Tongue (tissue), 2 donors: ENCODE data around the gene WDR70. TPM values are rescaled to one million over a fixed set of nuclear protein-coding genes. Genes with fewer than 3 reads are reported as not detected.
"Not testable (repeated sequence)": the region's sequence is repeated elsewhere in the genome, so short reads cannot be mapped to it uniquely, and the experiment has no call there.

Experiments
- DNase-seq: peaks from one replicate; pipeline ENCODE4 v3.0.0-alpha.2; 2015
- total RNA-seq: library from RNA; depleted of rRNA; stranded (reverse); fragments of >200 nt; gene quantifications from one replicate; pipeline ENCODE4 v1.2.3, GENCODE V29; 2014

Gene WDR70
- total RNA-seq, 1 donor from 2014 or later = 48.6 TPM

DNA sequence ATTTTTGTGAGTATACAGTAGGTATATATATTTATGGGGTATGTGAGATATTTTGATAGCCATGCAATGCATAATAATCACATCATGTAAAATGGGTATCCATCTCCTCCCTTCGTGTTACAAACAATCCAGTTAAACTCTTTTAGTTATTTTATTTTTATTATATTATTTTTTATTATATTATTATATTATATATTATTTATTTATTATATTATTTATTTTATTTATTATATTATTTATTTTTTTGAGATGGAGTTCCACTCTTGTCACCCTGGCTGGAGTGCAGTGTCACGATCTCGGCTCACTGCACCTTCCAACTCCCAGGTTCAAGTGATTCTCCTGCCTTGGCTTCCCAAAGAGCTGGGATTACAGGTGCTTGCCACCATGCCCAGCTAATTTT is 138.6 kb downstream of the WDR70 start:
- no peak for DNase-seq

DNA sequence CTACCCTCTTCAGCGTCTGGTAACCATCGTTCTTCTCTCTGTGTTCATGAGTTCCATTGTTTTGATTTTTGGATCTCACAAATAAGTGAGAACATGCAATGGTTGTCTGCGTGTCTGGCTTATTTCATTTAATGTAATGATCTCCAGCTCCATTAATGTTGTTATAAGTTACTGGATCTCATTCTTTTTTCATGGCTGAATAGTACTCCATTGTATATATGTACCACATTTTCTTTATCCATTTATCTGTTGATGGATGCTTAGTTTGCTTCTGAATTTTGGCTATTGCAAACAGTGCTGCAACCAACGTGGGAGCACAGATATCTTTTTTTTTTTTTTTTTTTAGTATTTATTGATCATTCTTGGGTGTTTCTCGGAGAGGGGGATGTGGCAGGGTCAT is 139.2 kb downstream of the WDR70 start:
- not testable (repeated sequence) for DNase-seq

GRCh38 chr5:37519304-37519703 is 140.2 kb downstream of the WDR70 start:
- DNase-seq = no peak

GRCh38 chr5:37519807-37520206 is 140.7 kb downstream of the WDR70 start:
- DNase-seq = no peak

- DNase-seq = no peak
These were observed 141.7 kb downstream of the WDR70 start for GRCh38 chr5:37520811-37521210.

GRCh38 chr5:37532976-37533740 is 154.0 kb downstream of the WDR70 start:
- no peak for DNase-seq

DNA sequence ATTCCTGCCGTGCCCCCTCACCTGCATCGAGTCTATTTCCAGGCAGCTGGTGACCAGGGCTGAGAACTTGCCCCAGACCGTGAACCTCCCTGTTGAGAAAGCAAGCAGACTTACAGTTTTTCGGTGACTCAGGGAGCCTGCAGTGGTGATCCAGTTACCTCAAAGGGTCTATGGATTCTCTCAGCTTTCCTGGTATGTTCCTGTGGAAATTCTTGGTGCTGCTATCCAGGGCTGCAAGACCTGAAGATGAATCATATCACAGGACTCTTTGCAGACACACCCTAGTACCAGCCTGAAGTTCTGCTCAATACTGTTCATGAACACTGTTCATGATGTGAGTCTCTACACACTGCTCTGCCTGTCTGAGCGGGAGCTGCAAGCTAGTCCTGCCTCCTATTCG is 154.7 kb downstream of the WDR70 start:
- DNase-seq = no peak

DNA sequence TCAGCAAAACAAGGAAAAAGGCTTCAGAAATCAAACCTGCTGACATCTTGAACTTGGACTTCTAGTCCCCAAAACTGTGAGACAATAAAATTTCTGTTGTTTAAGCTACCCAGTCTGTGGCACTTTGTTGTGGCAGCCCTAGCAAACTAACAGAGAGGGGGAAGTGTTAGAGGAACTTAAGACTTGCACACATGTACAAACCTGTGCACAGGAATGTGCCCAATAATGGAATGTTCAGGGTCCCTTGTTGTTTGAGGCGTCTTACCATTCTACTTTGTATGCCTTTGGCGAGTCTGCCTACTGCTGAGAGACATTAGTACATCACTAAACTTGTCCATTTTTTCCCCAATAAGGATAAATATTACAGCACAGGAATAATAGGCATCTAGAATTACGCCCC is 160.3 kb downstream of the WDR70 start:
- no peak for DNase-seq

- no peak for DNase-seq
These were observed 164.1 kb downstream of the WDR70 start for GRCh38 chr5:37543216-37543615.

DNA sequence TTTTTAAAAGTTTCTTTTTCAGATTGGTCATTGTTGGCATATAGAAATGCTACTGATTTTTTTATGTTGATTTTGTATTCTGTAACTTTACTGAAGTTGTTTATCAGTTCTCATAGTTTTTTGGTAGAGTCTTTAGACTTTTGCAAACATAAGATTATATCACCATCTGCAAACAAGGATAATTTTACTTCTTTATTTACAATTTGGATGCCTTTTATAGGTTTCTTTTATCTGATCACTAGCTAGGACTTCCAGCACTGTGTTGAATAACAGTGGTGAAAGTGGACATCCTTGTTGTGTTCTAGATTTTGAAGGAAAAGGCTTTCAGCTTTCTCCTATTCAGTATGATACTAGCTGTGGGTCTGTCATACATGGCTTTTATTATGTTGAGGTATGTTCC is 170.3 kb downstream of the WDR70 start:
- DNase-seq = no peak

- DNase-seq = no peak
These were observed 173.0 kb downstream of the WDR70 start for GRCh38 chr5:37552161-37552560.

GRCh38 chr5:37552770-37553719 is 173.9 kb downstream of the WDR70 start:
- DNase-seq = no peak

GRCh38 chr5:37553720-37554404 is 174.7 kb downstream of the WDR70 start:
- peak; percentile 16 for DNase-seq

- DNase-seq = no peak
These were observed 175.3 kb downstream of the WDR70 start for GRCh38 chr5:37554405-37554739.

- no peak for DNase-seq
These were observed 175.8 kb downstream of the WDR70 start for GRCh38 chr5:37554938-37555337.

GRCh38 chr5:37557734-37558293 is 178.7 kb downstream of the WDR70 start:
- no peak for DNase-seq

DNA sequence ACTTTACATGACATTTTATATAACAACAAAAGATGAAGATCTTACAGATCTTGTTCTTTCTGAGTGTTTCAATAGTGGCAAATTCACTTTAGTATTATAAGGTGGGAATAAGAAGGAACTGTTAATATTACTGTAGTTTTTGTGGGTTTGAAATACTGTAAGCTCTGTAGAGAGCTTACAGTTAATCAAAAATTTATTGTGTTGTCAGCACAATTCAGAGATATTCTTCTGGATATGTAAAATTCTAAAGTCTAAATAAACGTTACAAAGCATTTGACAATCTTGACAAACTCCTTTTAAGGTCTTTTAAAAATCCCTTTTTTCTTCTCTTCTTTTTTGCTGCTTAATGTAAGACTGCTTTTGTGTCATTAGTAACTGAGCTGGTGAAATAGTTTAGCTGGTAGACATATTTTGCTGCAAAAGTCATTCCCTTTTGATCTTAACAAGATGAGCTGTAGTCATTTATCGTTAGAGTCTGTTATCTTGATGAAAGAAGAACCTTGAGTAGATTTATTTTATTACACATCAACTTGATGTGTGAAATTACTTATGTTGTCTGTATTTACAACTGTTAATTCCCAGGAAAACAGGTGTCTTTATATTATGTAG is 186.0 kb downstream of the WDR70 start:
- no peak for DNase-seq

- DNase-seq = no peak
These were observed 188.4 kb downstream of the WDR70 start for GRCh38 chr5:37567566-37567965.

GRCh38 chr5:37568018-37568753 is 189.1 kb downstream of the WDR70 start:
- no peak for DNase-seq

DNA sequence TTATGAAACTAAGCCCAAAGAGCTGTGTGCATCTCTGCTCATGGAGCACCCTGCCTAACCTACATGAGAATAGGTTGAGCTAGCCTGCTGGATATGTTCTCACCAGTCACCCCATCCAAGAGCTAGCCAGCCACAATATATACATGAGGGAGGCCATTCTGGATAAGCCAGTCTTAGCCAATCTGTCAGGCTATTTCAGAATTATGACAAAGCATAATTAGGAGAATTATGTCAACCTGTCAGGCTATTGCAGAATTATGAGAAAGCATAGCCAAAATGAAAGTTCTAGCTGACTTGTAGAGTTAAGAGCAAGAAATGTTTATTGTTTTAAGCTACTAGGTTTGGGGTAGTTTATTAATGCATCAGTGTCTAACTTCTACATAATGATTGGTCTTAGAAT is 189.8 kb downstream of the WDR70 start:
- DNase-seq = no peak

DNA sequence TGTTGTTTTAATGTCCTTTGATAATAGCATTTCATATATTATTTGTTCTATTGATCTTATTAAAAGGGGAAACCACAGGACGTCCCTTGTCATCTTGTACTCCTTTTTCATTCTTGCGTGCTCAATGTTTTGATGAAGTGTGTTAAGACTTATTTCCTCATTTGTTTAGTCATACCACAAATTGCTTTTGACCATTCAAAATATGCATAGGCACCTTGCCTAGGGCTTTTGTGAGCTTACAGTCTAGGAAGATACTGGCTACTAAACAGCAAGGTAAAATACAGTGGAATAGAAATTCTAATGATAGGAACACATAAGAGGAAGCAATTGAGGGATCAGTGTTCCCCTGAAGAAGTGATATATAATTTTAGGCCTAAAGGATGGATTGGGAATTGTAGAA is 190.3 kb downstream of the WDR70 start:
- no peak for DNase-seq
